WTC11 (cell line): ENCODE results near the gene SLC12A9. TPM values are rescaled to one million over a fixed set of nuclear protein-coding genes. Genes with fewer than 3 reads are reported as not detected.

ENCODE experiments used
- CBFB ChIP-seq: sonication (generic); formaldehyde crosslinking; IDR thresholded peaks from 2 replicates; pipeline ENCODE4 v1.8.1; 2022; ENCODE audit warnings: mild to moderate bottlenecking, low read depth, missing genetic modification reagents
- ELF4 ChIP-seq: sonication (generic); formaldehyde crosslinking; IDR thresholded peaks from 2 replicates; pipeline ENCODE4 v1.8.1; 2022; ENCODE audit warnings: low read depth, mild to moderate bottlenecking, moderate library complexity, missing genetic modification reagents
- FOXK1 ChIP-seq: sonication (generic); formaldehyde crosslinking; IDR thresholded peaks from 2 replicates; pipeline ENCODE4 v1.8.0; 2022; ENCODE audit warnings: mild to moderate bottlenecking, moderate library complexity, missing genetic modification reagents
- GRHL2 ChIP-seq: fragments of 250-450 bp; sonication (Bioruptor Pico); IDR thresholded peaks from 2 replicates; pipeline ENCODE4 v1.8.0; 2022; ENCODE audit warnings: mild to moderate bottlenecking, moderate library complexity; ENCODE audit not compliant: insufficient replicate concordance, severe bottlenecking
- KAT7 ChIP-seq: sonication (generic); formaldehyde crosslinking; IDR thresholded peaks from 2 replicates; pipeline ENCODE4 v1.8.1; 2023; ENCODE audit warnings: missing genetic modification reagents, mild to moderate bottlenecking, borderline replicate concordance
- MXD4 ChIP-seq: fragments of 250-450 bp; sonication (Bioruptor Pico); IDR thresholded peaks from 2 replicates; pipeline ENCODE4 v1.8.0; 2021; ENCODE audit warnings: mild to moderate bottlenecking, moderate library complexity, borderline replicate concordance
- MYBL2 ChIP-seq: sonication (generic); formaldehyde crosslinking; IDR thresholded peaks from 2 replicates; pipeline ENCODE4 v1.8.1; 2023; ENCODE audit warnings: mild to moderate bottlenecking, moderate library complexity, missing genetic modification reagents
- NFATC4 ChIP-seq: fragments of 250-450 bp; sonication (Bioruptor Pico); IDR thresholded peaks from 2 replicates; pipeline ENCODE4 v1.9.0; 2021; ENCODE audit warnings: mild to moderate bottlenecking
- NFE2L1 ChIP-seq: sonication (generic); formaldehyde crosslinking; IDR thresholded peaks from 2 replicates; pipeline ENCODE4 v1.8.1; 2023; ENCODE audit warnings: missing genetic modification reagents
- PRRX2 ChIP-seq: fragments of 250-450 bp; sonication (Bioruptor Pico); IDR thresholded peaks from 2 replicates; pipeline ENCODE4 v1.8.0; 2021; ENCODE audit warnings: mild to moderate bottlenecking
- RELA ChIP-seq: sonication (generic); formaldehyde crosslinking; IDR thresholded peaks from 2 replicates; pipeline ENCODE4 v1.8.1; 2022; ENCODE audit warnings: missing genetic modification reagents, mild to moderate bottlenecking, borderline replicate concordance
- SMAD4 ChIP-seq: sonication (generic); formaldehyde crosslinking; IDR thresholded peaks from 2 replicates; pipeline ENCODE4 v1.8.0; 2022; ENCODE audit warnings: mild to moderate bottlenecking, missing genetic modification reagents
- ZNF138 ChIP-seq: sonication (generic); formaldehyde crosslinking; conservative IDR thresholded peaks from 2 replicates; pipeline ENCODE4 v1.8.1; 2022; ENCODE audit warnings: mild to moderate bottlenecking, moderate library complexity, missing genetic modification reagents
- ZNF232 ChIP-seq: sonication (generic); formaldehyde crosslinking; IDR thresholded peaks from 2 replicates; pipeline ENCODE4 v1.8.0; 2022; ENCODE audit warnings: mild to moderate bottlenecking, missing genetic modification reagents
- ZNF671 ChIP-seq: fragments of 250-450 bp; sonication (Bioruptor Pico); IDR thresholded peaks from 2 replicates; pipeline ENCODE4 v1.8.0; 2021; ENCODE audit warnings: mild to moderate bottlenecking
- total RNA-seq: library from RNA; stranded (reverse); gene quantifications from 3 replicates; pipeline ENCODE4 v1.2.3, GENCODE V29; 2021
- TF ChIP-seq, protein P1 (sequence below): sonication (generic); formaldehyde crosslinking; IDR thresholded peaks from 2 replicates; pipeline ENCODE4 v1.8.0; 2022; ENCODE audit warnings: missing genetic modification reagents
- TF ChIP-seq, protein P2 (sequence below): fragments of 250-450 bp; sonication (Bioruptor Pico); IDR thresholded peaks from 2 replicates; pipeline ENCODE4 v1.9.0; 2021; ENCODE audit warnings: moderate library complexity, mild to moderate bottlenecking, inconsistent platforms, borderline replicate concordance
- TF ChIP-seq, protein P3 (sequence below): sonication (generic); formaldehyde crosslinking; IDR thresholded peaks from 2 replicates; pipeline ENCODE4 v1.8.0; 2023; ENCODE audit warnings: missing genetic modification reagents
- TF ChIP-seq, protein P4 (sequence below): fragments of 250-450 bp; sonication (Bioruptor Pico); IDR thresholded peaks from 2 replicates; pipeline ENCODE4 v1.9.0; 2021; ENCODE audit warnings: mild to moderate bottlenecking
- TF ChIP-seq, protein P5 (sequence below): fragments of 250-450 bp; sonication (Bioruptor Pico); IDR thresholded peaks from 2 replicates; pipeline ENCODE4 v1.9.0; 2021; ENCODE audit warnings: mild to moderate bottlenecking
- TF ChIP-seq, protein P6 (sequence below): sonication (generic); formaldehyde crosslinking; IDR thresholded peaks from 2 replicates; pipeline ENCODE4 v1.8.0; 2023; ENCODE audit warnings: mild to moderate bottlenecking, missing genetic modification reagents
- TF ChIP-seq, protein P7 (sequence below): sonication (generic); formaldehyde crosslinking; IDR thresholded peaks from 2 replicates; pipeline ENCODE4 v1.8.0; 2022; ENCODE audit warnings: mild to moderate bottlenecking, missing genetic modification reagents
- TF ChIP-seq, protein P8 (sequence below): fragments of 200-600 bp; IDR thresholded peaks from 2 replicates; pipeline ENCODE4 v1.8.0; 2022; ENCODE audit warnings: antibody characterized with exemption
- TF ChIP-seq, protein P9 (sequence below): sonication (generic); formaldehyde crosslinking; IDR thresholded peaks from 2 replicates; pipeline ENCODE4 v1.8.1; 2022; ENCODE audit warnings: mild to moderate bottlenecking, missing genetic modification reagents, moderate library complexity, borderline replicate concordance

SLC12A9 gene
- total RNA-seq, 1 experiment from 2014 or later = 39.3 TPM

DNA sequence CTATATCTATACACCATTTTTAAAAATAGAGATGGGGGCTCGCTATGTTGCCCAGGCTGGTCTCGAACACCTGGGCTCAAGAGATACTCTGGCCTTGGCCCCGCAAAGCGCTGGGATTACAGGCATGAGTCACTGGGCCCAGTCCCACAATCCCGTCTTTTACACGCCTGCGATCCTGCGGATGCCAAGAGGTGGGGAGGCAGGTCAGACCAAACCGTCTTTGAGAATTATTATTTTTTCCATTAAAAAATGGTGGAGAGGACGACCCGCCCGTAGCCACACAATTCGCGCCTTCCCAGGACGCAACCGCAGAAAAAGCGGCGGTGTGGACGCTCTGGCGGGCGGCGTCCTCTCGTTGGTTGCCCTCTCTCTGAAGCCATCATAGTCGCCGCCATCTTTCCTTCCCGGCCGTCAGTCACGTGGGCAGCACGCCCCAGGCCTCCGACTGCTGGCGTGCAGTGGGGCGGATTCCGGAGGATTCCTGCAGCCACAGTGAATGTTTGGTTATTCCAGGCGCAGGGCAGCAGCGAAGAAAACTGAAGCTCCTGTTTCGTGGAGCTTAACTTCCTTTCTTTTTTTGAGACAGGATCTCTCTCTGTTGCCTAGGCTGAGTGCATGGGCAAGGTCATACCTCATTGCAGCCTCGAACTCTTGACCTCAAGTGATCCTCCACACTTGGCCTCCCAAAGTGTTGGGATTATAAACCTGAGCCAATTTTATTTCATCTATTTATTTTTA is 15.2 kb upstream of the SLC12A9 start (continued):
- TF ChIP-seq, protein P1, sequence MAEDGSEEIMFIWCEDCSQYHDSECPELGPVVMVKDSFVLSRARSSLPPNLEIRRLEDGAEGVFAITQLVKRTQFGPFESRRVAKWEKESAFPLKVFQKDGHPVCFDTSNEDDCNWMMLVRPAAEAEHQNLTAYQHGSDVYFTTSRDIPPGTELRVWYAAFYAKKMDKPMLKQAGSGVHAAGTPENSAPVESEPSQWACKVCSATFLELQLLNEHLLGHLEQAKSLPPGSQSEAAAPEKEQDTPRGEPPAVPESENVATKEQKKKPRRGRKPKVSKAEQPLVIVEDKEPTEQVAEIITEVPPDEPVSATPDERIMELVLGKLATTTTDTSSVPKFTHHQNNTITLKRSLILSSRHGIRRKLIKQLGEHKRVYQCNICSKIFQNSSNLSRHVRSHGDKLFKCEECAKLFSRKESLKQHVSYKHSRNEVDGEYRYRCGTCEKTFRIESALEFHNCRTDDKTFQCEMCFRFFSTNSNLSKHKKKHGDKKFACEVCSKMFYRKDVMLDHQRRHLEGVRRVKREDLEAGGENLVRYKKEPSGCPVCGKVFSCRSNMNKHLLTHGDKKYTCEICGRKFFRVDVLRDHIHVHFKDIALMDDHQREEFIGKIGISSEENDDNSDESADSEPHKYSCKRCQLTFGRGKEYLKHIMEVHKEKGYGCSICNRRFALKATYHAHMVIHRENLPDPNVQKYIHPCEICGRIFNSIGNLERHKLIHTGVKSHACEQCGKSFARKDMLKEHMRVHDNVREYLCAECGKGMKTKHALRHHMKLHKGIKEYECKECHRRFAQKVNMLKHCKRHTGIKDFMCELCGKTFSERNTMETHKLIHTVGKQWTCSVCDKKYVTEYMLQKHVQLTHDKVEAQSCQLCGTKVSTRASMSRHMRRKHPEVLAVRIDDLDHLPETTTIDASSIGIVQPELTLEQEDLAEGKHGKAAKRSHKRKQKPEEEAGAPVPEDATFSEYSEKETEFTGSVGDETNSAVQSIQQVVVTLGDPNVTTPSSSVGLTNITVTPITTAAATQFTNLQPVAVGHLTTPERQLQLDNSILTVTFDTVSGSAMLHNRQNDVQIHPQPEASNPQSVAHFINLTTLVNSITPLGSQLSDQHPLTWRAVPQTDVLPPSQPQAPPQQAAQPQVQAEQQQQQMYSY (CRISPR knock-in tag) = peak; percentile 49; the same call in 1 of the 2 replicates
- TF ChIP-seq, protein P2, sequence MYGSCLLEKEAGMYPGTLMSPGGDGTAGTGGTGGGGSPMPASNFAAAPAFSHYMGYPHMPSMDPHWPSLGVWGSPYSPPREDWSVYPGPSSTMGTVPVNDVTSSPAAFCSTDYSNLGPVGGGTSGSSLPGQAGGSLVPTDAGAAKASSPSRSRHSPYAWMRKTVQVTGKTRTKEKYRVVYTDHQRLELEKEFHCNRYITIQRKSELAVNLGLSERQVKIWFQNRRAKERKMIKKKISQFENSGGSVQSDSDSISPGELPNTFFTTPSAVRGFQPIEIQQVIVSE (CRISPR knock-in tag) = no peak
- TF ChIP-seq ZNF138 (CRISPR knock-in tag) (no peak), CBFB (no peak), RELA (CRISPR knock-in tag) (0 out of 2 replicates have a peak, but pooled peaks have one; percentile 40), PRRX2 (CRISPR knock-in tag) (0 out of 2 replicates have a peak, but pooled peaks have one; percentile 2), MYBL2 (CRISPR knock-in tag) (0 out of 2 replicates have a peak, but pooled peaks have one; percentile 16), SMAD4 (CRISPR knock-in tag) (no peak), ZNF232 (no peak; the same call in 1 of the 2 replicates), NFE2L1 (CRISPR knock-in tag) (no peak), NFATC4 (CRISPR knock-in tag) (no peak), GRHL2 (CRISPR knock-in tag) (no peak), ZNF671 (CRISPR knock-in tag) (no peak), KAT7 (CRISPR knock-in tag) (no peak), MXD4 (CRISPR knock-in tag) (no peak), ELF4 (CRISPR knock-in tag) (no peak), FOXK1 (CRISPR knock-in tag) (peak; percentile 80)
- TF ChIP-seq, protein P3, sequence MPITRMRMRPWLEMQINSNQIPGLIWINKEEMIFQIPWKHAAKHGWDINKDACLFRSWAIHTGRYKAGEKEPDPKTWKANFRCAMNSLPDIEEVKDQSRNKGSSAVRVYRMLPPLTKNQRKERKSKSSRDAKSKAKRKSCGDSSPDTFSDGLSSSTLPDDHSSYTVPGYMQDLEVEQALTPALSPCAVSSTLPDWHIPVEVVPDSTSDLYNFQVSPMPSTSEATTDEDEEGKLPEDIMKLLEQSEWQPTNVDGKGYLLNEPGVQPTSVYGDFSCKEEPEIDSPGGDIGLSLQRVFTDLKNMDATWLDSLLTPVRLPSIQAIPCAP (CRISPR knock-in tag) = no peak
- TF ChIP-seq, protein P4, sequence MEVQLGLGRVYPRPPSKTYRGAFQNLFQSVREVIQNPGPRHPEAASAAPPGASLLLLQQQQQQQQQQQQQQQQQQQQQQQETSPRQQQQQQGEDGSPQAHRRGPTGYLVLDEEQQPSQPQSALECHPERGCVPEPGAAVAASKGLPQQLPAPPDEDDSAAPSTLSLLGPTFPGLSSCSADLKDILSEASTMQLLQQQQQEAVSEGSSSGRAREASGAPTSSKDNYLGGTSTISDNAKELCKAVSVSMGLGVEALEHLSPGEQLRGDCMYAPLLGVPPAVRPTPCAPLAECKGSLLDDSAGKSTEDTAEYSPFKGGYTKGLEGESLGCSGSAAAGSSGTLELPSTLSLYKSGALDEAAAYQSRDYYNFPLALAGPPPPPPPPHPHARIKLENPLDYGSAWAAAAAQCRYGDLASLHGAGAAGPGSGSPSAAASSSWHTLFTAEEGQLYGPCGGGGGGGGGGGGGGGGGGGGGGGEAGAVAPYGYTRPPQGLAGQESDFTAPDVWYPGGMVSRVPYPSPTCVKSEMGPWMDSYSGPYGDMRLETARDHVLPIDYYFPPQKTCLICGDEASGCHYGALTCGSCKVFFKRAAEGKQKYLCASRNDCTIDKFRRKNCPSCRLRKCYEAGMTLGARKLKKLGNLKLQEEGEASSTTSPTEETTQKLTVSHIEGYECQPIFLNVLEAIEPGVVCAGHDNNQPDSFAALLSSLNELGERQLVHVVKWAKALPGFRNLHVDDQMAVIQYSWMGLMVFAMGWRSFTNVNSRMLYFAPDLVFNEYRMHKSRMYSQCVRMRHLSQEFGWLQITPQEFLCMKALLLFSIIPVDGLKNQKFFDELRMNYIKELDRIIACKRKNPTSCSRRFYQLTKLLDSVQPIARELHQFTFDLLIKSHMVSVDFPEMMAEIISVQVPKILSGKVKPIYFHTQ = peak; percentile 44; the same call in 1 of the 2 replicates
- TF ChIP-seq, protein P5, sequence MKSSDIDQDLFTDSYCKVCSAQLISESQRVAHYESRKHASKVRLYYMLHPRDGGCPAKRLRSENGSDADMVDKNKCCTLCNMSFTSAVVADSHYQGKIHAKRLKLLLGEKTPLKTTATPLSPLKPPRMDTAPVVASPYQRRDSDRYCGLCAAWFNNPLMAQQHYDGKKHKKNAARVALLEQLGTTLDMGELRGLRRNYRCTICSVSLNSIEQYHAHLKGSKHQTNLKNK = no peak
- TF ChIP-seq, protein P6, sequence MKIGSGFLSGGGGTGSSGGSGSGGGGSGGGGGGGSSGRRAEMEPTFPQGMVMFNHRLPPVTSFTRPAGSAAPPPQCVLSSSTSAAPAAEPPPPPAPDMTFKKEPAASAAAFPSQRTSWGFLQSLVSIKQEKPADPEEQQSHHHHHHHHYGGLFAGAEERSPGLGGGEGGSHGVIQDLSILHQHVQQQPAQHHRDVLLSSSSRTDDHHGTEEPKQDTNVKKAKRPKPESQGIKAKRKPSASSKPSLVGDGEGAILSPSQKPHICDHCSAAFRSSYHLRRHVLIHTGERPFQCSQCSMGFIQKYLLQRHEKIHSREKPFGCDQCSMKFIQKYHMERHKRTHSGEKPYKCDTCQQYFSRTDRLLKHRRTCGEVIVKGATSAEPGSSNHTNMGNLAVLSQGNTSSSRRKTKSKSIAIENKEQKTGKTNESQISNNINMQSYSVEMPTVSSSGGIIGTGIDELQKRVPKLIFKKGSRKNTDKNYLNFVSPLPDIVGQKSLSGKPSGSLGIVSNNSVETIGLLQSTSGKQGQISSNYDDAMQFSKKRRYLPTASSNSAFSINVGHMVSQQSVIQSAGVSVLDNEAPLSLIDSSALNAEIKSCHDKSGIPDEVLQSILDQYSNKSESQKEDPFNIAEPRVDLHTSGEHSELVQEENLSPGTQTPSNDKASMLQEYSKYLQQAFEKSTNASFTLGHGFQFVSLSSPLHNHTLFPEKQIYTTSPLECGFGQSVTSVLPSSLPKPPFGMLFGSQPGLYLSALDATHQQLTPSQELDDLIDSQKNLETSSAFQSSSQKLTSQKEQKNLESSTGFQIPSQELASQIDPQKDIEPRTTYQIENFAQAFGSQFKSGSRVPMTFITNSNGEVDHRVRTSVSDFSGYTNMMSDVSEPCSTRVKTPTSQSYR (CRISPR knock-in tag) = no peak
- TF ChIP-seq, protein P7, sequence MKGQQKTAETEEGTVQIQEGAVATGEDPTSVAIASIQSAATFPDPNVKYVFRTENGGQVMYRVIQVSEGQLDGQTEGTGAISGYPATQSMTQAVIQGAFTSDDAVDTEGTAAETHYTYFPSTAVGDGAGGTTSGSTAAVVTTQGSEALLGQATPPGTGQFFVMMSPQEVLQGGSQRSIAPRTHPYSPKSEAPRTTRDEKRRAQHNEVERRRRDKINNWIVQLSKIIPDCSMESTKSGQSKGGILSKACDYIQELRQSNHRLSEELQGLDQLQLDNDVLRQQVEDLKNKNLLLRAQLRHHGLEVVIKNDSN (CRISPR knock-in tag) = peak; percentile 99
- TF ChIP-seq, protein P8, sequence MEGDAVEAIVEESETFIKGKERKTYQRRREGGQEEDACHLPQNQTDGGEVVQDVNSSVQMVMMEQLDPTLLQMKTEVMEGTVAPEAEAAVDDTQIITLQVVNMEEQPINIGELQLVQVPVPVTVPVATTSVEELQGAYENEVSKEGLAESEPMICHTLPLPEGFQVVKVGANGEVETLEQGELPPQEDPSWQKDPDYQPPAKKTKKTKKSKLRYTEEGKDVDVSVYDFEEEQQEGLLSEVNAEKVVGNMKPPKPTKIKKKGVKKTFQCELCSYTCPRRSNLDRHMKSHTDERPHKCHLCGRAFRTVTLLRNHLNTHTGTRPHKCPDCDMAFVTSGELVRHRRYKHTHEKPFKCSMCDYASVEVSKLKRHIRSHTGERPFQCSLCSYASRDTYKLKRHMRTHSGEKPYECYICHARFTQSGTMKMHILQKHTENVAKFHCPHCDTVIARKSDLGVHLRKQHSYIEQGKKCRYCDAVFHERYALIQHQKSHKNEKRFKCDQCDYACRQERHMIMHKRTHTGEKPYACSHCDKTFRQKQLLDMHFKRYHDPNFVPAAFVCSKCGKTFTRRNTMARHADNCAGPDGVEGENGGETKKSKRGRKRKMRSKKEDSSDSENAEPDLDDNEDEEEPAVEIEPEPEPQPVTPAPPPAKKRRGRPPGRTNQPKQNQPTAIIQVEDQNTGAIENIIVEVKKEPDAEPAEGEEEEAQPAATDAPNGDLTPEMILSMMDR = no peak
- TF ChIP-seq, protein P9, sequence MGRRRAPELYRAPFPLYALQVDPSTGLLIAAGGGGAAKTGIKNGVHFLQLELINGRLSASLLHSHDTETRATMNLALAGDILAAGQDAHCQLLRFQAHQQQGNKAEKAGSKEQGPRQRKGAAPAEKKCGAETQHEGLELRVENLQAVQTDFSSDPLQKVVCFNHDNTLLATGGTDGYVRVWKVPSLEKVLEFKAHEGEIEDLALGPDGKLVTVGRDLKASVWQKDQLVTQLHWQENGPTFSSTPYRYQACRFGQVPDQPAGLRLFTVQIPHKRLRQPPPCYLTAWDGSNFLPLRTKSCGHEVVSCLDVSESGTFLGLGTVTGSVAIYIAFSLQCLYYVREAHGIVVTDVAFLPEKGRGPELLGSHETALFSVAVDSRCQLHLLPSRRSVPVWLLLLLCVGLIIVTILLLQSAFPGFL (CRISPR knock-in tag) = no peak
